NCI-H2227 (cell line): Measurements from ENCODE around the gene MROH8.
A peak's percentile ranks its signal among the peaks of the same experiment; 100 is the strongest.

ENCODE experiments used
- DNase-seq: peaks from one replicate; lab custom pipeline; 2025; ENCODE audit not compliant: unreplicated experiment; lab: John Stamatoyannopoulos, UW

MROH8 gene

DNA sequence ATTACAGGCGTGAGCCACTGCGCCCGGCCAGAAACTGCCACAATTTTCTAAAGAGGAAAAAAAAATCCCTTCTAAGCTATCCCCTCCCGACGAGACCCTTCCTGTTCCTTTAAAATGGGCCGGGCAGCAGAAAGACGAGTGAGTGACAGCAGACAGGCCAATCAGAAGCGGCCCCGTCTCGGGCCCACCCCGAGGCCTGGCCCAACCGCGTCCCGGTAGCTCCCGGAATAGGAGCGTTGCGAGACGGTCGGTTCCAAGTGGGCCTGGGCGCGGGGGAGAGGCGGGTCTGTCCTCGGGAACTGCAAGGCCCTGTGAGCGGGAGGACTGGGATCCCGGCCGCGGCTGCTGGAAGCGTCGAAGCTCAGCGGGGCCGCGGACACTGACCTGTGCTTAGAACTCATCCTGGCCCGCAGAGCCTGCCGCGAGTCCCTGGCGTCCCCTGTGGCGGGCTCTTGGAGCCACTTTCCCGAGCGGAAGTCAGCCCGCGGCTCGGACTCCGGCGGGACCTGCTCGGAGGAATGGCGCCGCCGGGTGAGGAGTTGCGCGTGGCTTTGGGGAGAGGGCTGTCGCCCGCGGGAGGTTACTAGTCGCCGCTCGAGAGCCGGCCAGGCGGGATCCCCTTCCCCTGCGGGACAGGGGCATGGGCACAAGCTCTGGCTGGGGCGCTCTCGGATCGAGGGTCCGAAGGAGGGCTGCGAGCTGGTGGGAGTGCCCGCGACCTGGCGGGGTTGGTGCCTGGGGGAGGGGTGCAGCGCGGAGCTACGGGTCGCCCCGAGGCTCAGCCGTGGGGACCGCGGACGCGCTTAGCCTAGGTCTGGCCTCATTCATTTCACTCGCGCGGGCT lies at the start of gene MROH8, which contains the start of gene RPN2:
Gene MROH8 (minus strand): TSS at position 710 of the 844 bp plus-strand sequence.
Gene RPN2 (plus strand): TSS at position 492 of the 844 bp plus-strand sequence. CDS start 27 bp downstream, at position 519.
- peak; percentile 97 for DNase-seq

DNA sequence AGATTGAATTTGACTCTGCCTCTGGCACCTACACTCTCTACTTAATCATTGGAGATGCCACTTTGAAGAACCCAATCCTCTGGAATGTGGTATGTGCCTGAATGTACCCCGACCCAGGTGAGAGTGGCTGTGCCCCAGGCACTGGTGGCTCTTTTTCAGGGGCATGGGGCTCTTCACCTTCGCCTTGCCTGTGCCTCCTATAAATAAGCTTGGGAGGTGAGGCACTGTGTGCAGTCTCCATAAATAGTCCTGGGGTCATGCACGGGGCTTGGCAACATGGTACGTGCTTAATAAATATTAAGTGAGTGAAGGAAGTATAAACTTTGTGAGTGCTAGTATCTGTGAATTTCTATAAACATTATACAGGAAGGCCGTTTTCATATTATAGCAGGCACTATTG lies 49.3 kb upstream of the MROH8 start:
- no peak for DNase-seq

DNA sequence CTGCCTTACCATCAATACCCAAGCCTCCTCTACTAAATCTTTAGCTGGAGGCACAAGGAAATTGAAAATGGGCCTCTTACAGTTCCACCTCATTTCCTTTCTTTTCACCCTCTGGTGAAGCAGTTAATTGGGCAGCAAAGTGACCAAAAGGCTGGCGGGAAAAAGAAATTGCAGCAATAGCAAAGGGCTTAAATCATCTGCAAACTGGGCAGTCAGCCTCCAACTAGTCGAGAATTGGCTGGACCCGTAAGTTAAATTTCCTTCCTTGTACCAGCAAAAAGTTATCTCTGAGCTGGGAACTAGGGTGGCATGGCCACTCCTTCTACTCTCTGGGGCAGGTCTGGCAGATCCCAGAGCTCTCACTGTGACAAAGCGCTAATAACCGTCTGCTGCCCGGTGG lies 48.7 kb upstream of the MROH8 start:
- no peak for DNase-seq

DNA sequence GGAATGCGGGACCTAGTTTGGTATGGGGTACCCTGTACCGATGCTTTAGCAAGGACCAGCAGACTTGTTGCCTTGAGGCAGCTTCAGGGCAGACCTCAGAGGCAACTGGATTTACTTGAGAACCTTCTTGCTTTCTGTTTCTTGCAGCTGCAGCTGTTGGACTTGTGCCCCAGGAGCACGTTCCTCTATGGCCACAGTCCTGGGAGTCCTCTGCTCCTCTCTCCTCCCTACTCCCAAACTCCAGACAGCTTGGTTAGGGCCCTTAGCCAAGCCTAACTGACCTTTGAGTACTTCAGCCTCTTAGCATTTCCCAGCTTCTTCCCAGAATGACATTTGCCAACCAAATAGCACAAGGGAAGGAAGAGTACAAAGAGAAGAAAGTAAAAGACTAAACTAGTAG lies 47.5 kb upstream of the MROH8 start:
- no peak for DNase-seq

DNA sequence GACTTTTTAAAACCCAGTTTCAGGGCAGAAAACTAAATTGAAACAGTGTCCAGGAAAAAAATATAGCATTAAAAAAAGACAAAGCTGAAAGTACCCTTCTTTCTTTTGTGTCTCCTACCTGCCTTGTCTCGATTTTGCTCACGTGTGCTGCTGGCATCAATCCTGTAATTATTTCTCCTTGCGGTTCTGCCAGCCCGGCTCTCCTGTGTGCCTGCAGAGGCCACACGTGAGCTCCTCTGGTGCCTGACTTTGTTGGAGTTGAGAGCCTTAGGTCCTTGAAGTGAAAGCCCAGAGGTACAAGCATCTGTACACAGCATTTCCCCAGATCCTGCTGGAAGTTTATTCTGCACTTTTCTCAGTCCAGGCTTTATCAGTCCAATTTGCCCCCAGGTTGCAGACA lies 45.8 kb upstream of the MROH8 start:
- DNase-seq: no peak

DNA sequence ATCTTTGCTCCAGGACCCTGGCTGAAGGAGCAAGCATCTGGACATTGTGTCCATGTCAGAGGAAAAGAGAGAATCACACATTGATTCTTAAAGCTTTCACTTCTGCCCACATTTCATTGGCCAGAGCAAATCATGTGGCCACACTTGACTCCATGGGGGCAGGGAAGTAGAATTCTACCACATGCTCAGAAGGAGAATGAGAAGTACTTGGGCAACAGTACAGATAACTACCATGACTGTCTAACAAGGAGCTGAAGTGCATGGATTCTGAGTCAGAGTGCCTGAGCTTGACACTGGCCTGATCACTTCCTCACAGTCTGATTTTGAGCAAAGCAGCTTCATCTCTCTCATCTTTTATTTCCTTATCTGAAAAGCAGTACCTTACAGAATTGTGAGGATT lies 43.7 kb upstream of the MROH8 start:
- DNase-seq: peak; percentile 52

DNA sequence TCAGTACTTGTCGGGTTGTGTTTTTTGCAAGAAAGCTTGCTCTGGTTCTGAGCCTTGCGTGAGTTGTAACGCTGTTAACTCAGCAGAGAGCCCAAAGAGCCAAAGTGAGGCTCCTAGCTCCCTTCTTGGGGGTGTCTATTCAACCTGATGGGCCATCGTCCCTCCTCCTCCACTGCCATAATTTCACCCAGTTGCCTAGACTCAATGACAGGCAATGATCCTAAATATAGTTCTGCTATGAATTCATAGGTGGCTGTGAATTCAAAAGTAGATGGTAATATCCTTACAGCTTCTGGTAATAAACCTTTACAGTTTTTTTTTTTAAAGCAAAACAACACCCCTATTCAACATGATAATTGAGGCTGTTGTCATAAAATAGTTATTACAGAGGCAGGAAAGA lies 42.7 kb upstream of the MROH8 start:
- DNase-seq: no peak

DNA sequence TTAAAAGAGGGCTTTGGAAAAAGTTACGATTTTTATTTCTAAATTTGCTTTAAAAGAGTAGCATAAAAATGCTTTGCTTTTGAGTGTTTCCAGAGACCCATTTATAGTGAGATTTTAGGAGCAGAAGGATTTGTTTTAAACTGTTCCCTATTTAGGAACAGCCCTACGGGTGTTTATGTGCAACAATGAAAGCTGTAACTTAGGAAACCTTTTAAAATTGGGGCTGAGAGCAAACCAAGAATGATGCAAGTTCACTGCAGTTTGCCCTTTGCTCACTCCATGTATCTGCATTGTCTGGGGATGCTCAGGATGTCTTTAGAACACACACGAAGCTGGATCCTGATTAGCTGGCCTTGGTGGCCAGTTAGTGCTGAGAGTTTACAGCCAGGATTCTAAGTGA lies 41.4 kb upstream of the MROH8 start:
- DNase-seq: peak; percentile 35

DNA sequence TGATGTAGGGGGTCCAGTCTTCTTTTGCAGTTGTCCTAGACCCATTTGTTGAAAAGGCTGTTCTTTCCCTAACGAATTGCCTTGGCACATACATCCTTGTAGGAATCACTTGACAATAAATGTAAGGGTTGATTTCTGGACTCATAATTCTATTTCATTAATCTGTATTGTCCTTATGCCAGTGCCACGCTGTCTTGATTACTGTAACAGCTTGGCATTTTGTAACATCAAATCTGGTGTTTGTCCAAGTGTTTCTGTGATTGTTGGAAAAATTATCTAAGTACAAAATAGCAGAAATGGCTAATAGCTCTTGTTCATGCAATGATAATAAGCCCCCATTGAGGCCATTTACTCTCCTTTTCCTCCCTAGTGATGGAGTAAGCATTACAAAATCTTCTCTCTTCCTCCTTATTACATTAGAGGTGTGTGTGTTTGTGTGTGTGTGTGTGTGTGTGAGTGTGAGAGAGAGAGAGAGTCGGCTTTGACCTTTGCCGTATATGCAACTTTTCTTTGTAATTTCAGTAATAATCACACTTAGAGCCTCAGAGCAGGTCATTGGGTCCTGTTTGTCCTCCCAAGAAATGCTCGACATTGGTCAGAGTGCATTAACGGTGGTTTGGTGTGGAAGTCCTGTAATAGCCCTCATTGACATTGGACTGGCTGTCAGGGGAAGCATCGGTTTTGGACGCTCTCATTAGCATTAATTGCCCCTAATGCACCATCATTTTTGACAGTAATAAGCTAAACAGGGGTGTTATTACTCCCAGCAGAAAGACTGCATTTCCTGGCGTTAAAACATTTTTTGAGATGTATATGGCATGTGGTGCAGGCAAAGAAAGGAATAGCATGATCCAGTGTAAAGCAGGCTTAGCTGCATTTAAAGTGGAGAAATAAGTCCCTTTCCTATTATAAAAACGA lies 40.7 kb upstream of the MROH8 start:
- peak; percentile 80 for DNase-seq

DNA sequence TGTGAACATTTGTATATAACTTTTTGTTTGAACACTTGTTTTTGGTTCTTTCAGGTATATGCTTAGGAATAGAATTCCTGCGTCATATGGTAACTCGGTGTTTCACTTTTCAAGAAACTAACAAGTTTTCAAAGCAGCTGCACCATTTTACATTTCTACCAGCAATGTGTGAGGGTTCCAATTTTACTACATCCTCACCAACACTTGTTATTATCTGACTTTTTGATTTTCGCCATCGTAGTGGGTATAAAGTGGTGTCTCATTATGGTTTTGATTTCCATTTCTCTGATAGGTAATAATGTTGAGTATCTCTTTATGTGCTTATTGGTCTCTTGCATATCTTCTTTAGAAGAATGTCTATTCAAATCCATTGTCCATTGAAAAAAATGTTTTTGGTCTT lies 39.6 kb upstream of the MROH8 start:
- no peak for DNase-seq

DNA sequence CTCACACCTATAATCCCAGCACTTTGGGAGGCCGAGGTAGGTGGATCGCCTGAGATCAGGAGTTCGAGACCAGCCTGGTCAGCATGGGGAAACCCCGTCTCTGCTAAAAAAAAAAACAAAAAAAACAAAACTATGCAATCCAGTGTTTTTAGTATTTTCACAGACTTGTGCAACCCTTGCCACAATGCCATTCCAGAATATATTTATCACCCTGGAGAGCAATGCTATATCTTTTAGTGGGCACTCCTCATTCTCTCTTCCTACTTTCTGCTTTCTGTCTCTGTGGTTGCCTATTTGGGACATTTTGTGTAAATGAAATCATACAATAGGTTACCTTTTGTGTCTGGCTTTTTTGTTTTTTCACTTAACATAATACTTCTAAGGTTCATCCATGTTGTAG lies 39.1 kb upstream of the MROH8 start:
- no peak for DNase-seq

DNA sequence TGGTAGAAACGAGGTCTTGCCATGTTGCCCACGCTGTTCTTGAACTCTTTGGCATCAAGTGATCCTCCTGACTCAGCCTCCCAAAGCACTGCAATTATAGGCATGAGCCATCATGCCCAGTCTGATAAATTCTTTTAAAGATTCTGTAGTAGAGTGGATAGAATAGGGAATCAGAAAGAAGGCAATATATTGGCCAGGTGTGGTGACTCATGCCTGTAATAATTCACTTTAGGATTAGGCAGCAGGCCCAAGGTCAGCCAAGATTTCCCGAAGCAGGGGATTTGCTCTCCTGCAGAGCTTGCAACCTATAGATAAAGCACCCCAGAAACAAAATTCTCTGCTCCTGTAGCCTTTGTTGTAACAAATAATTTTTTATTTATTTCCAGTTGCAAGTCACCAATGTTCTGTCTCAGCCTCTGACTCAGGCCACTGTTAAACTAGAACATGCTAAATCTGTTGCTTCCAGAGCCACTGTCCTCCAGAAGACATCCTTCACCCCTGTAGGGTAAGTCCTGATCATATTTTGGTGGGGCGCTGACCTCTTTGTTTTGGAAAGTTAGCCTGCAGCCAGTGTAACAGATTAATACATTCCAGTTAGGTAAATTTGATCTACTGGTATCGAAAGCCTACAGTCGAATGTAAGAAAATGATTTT lies 30.4 kb upstream of the MROH8 start:
- no peak for DNase-seq

DNA sequence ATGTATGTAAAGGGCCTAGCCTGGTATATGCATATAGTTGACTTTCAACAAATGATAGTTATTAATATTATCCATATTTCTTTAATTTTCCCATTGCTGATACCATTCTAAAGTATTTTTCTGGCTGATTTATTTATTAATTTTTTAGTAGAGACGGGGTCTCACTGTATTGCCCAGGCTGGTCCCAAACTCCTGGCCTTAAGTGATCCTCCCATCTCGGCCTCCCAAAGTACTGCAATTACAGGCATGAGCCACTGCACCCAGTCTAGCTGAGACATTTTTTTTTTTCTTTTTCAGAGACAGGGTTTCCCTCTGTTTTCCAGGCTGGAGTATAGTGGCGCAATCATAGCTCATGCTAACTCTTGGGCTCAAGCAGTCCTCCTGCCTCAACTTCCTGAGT lies 29.8 kb upstream of the MROH8 start:
- no peak for DNase-seq

DNA sequence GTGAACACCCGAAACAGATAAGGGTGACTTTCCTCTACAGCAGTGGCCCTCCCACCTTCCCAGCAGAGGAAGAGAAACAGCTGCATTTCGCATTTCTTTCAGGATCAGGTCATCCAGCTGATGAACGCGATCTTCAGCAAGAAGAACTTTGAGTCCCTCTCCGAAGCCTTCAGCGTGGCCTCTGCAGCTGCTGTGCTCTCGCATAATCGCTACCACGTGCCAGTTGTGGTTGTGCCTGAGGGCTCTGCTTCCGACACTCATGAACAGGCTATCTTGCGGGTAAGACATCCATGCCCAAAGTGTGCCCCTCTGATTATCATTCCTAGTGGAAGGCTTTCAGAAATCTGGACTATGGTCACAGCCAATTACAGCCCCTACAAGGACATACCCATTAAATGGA lies 27.8 kb upstream of the MROH8 start:
- no peak for DNase-seq

DNA sequence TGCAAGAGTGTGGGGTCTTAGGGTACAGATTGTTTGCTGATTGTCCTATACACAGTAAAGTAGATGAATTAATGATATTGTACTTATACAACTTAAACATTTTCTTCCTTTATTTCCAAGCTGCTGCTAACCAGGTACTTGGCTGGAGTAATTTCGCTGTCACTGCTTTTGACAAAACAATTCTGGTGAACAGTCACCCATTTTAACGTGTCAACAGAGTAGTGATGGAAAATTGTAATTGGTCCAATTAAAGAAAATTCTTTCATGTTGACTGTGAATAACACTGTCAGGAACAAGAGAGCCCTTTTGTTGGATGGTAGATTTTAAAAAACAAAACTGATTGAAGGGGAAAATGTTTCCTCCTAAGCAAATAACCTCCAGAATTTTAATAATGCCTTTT lies 26.4 kb upstream of the MROH8 start:
- DNase-seq: no peak

DNA sequence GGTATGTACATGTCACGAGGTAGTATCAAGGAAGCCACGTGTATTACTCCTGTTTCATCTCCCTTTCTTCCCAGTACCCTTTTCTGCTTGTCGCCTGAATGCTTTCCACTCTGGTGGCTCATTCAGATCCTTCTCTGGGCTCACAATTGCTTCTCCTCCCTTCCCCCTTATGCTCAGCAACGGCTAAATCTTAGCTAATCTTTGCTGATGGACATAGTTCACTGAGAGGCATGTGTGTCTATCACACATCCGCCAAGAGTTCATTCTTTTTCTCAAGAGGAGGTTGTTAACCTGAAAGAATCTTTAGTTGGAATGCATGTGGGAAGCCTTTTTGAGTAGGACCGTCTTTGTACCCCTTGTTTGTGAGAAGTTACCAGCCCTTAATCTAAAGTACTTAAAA lies 25.8 kb upstream of the MROH8 start:
- no peak for DNase-seq

DNA sequence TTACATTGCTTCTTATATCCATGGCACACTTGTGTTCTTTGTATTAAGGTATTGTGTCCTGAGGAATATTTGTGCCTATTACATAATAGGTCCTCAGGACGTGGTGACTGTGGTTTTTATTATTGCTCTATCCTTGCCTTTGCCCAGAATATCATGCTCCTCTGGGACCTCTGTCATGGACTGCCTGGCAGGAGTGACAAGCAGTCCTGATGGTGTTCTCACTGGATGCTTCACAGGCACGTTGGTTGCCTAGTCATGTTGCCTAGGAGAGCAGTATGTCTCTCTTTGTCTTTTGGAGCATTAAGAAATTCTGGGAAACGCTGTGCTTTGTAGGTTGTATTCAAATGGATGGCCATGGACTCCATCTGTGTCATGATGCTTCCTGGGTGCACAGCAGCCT lies 24.7 kb upstream of the MROH8 start:
- no peak for DNase-seq

DNA sequence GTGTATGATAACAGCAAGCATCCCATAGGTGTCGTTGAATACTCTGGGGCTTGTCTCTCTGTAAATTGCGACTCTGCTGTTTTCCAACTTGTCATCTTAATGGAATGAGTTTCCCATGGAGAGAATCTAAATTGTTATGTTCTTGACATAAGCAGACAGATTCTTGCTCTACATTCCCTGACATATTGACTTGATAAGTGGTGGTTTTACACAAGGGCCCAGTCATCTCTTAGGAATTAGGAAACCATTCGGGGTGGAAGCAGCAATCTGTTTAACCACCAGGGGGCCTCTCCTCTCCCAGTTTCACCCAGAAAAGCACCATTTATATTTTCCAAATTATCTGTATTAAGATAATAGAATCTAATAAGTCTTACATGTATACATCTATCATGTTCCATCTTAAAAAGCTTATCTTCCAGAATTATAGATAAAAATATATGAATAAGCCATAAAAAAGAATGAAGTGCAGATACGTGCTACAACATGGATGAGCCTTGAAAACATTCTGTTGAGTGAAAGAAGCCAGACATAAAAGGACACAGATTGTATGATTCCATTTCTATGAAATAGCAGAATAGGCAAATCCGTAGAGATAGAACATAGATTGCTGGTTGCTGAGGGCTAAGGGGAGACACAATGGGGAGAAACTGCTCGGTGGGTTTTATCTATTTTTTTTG lies 23.1 kb upstream of the MROH8 start:
- DNase-seq: peak; percentile 86

DNA sequence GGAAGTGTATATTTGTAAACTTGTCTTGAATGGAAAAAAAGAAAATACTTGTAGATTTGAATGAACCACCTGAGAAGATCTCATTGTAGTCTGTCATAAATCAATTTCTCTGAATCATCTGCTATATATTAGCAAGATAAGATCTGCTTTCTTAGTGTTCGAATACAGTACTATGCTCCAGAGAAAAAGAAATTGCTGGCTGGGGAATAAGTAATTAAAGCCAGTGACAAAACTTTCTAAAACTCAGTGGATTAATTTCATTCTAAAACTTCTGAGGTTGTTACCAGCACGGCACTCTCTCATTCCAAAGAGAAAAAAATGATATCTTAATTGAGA lies 22.4 kb upstream of the MROH8 start:
- no peak for DNase-seq

DNA sequence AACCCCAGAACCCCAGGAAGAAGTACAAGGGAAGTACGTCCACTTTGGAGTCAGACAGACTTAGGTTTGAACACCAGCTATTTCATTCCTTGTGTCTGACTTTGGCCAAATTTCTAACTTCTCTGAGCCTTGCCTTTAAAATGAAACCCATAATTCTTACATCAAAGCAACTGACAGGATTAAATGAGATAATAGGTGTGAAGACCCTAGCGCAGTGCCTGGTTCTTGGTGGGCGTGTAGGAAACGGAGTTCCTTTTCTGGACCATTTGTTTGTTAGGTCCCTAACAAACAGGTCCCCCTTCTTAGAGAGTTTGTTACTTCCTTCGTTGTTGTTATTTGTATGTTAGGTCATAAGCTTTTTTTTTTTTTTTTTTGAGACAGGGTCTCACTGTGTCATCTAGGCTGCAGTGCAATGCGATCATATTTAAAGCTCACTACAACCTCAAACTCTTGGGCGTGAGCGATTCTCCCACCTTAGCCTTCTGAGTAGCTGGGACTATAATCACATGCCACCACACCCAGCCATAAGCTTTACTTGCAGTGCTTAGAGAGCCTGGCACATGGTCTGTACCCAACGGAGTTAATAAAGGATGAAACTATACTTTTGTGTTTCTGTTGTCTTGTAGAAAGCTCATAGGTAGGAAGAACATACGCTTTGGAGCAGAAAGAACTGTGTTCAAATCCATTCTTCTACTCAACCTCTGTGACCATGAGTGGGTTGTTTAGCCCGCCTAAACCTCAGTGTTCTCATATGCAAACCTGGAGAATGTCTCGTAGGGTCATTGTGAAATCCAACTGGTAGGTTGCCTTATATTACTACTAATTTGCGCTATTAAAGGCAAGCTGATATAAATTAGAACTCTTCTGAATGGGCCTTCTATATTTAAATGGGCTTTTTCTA lies 21.8 kb upstream of the MROH8 start:
- DNase-seq: no peak
